Measurements from ENCODE around the gene ZNF345.

ZNF345 gene

DNA sequence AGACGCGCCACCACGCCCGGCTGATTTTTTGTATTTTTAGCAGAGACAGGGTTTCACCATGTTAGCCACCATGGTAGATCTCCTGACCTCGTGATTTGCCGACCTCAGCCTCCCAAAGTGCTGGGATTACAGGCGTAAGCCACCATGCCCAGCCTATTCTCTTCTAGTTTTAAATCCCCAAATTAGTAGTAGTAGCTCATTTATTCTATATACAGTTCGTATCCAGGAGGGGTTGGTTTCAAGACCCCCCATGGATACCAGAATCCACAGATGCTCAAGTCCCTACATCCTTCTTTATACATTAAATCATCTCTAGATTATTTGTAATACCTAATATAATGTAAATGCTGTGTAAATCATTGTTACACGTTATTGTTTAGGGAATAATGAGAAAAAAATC, 67.4 kb downstream of the ZNF345 start:
- TF ChIP-seq, protein P1, sequence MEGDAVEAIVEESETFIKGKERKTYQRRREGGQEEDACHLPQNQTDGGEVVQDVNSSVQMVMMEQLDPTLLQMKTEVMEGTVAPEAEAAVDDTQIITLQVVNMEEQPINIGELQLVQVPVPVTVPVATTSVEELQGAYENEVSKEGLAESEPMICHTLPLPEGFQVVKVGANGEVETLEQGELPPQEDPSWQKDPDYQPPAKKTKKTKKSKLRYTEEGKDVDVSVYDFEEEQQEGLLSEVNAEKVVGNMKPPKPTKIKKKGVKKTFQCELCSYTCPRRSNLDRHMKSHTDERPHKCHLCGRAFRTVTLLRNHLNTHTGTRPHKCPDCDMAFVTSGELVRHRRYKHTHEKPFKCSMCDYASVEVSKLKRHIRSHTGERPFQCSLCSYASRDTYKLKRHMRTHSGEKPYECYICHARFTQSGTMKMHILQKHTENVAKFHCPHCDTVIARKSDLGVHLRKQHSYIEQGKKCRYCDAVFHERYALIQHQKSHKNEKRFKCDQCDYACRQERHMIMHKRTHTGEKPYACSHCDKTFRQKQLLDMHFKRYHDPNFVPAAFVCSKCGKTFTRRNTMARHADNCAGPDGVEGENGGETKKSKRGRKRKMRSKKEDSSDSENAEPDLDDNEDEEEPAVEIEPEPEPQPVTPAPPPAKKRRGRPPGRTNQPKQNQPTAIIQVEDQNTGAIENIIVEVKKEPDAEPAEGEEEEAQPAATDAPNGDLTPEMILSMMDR (IDR thresholded peaks at IDR 0.05; ENCODE audit: low read depth, low read length), result no peak
- H3K4me3 ChIP-seq (ENCODE audit: low read depth, low read length), result no peak overlapping the region
